PFSK-1 (cell line): Measurements from ENCODE around the gene PAPSS2.

Experiments used
- FOXP2 ChIP-seq: optimal IDR thresholded peaks from 2 replicates; pipeline ENCODE3; 2011; ENCODE audit warnings: borderline replicate concordance, control low read depth, inconsistent platforms; ENCODE audit not compliant: insufficient read depth; ENCODE audit errors: extremely low read length, extremely low read depth
- POLR2AphosphoS5 ChIP-seq: IDR thresholded peaks from 2 replicates; pipeline ENCODE4 v1.6.1; 2012; ENCODE audit warnings: low read depth, mild to moderate bottlenecking, control low read depth, low read length, moderate library complexity
- SIN3A ChIP-seq: IDR thresholded peaks from 2 replicates; pipeline ENCODE4 v1.6.1; 2012; ENCODE audit warnings: mild to moderate bottlenecking, low read length, moderate library complexity, borderline replicate concordance; ENCODE audit not compliant: insufficient read depth
- TAF1 ChIP-seq: IDR thresholded peaks from 2 replicates; pipeline ENCODE4 v1.6.1; 2012; ENCODE audit warnings: low read length, control low read depth, borderline replicate concordance; ENCODE audit not compliant: insufficient read depth
- TF ChIP-seq, protein P1 (sequence below), 2 experiments: IDR thresholded peaks; 2 replicates each; pipeline versions ENCODE4 v1.6.1 to v1.8.0; 2011 to 2012; ENCODE audit warnings: low read depth in 2 of 2, low read length in 2 of 2, control low read depth in 1 of 2, inconsistent platforms in 1 of 2, mild to moderate bottlenecking in 1 of 2, moderate library complexity in 1 of 2; ENCODE audit not compliant: insufficient read depth in 1 of 2

The PAPSS2 gene

DNA sequence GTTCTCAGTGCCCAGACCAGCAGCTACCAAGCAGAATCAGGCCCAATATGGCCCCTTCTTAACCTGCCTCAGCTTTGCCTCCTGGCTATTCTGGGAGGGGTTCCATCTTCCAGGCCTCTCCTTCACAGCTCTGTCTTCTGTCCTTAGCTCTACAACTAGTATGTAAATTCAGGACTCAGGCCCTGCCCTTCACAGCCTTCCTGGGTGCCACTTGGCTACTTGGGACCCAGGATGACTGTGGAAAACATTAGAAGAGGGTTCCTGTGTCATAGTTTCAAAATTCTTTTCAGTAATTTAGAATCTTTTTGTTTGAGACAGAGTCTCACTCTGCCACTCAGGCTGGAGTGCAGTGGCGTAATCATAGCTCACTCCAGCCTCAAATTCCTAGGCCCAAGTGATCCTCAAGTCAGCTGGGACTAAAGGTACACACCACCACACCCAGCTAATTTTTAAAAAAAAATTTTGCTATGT, 33.2 kb upstream of the PAPSS2 start:
- TF ChIP-seq POLR2AphosphoS5 (no peak), SIN3A (no peak), FOXP2 (no peak), TAF1 (no peak)
- TF ChIP-seq, protein P1, sequence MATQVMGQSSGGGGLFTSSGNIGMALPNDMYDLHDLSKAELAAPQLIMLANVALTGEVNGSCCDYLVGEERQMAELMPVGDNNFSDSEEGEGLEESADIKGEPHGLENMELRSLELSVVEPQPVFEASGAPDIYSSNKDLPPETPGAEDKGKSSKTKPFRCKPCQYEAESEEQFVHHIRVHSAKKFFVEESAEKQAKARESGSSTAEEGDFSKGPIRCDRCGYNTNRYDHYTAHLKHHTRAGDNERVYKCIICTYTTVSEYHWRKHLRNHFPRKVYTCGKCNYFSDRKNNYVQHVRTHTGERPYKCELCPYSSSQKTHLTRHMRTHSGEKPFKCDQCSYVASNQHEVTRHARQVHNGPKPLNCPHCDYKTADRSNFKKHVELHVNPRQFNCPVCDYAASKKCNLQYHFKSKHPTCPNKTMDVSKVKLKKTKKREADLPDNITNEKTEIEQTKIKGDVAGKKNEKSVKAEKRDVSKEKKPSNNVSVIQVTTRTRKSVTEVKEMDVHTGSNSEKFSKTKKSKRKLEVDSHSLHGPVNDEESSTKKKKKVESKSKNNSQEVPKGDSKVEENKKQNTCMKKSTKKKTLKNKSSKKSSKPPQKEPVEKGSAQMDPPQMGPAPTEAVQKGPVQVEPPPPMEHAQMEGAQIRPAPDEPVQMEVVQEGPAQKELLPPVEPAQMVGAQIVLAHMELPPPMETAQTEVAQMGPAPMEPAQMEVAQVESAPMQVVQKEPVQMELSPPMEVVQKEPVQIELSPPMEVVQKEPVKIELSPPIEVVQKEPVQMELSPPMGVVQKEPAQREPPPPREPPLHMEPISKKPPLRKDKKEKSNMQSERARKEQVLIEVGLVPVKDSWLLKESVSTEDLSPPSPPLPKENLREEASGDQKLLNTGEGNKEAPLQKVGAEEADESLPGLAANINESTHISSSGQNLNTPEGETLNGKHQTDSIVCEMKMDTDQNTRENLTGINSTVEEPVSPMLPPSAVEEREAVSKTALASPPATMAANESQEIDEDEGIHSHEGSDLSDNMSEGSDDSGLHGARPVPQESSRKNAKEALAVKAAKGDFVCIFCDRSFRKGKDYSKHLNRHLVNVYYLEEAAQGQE (IDR thresholded peaks at IDR 0.05; ENCODE audit: insufficient read depth in 1 of 2, low read depth in 2 of 2, low read length in 2 of 2) = no peak

DNA sequence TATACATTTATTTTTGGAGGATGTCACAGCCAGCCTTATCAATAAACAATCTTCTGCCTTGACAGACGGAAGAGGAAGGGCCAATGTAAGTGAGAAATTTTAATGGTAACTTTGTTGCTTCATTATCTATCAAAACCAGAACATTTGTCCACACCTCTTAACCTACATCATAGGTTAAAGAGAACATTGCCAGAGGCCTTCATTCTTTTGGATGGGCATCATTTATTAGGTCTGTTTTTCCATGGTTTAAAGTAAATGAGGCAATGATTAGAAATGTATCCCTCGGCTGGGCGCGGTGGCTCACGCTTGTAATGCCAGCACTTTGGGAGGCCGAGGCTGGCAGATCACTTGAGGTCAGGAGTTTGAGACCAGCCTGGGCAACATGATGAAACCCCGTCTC, 29.5 kb upstream of the PAPSS2 start:
- TF ChIP-seq, protein P1 (IDR thresholded peaks at IDR 0.05; ENCODE audit: insufficient read depth in 1 of 2, low read depth in 2 of 2, low read length in 2 of 2) = no peak
- TF ChIP-seq TAF1 = no peak
- TF ChIP-seq SIN3A = no peak
- no peak for TF ChIP-seq FOXP2
- no peak for TF ChIP-seq POLR2AphosphoS5

DNA sequence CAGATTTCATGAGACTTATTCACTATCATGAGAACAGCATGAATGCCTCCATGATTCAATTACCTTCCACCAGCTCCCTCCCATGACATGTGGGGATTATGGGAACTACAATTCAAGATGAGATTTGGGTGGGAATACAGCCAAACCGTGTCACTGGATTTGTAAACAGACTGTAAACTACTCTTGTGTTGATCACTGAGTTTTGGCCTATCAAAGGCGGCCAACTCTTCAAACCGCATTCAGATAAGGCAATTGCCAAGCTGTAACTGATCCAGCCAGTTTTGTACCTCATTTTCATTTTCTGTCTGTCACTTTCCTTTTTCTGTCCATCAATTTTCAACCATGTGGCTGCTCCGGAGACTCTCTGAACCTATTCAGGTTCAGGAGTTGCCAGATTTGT, 27.2 kb upstream of the PAPSS2 start:
- no peak for TF ChIP-seq SIN3A
- TF ChIP-seq FOXP2 = no peak
- TF ChIP-seq POLR2AphosphoS5 = no peak
- TF ChIP-seq TAF1 = no peak
- TF ChIP-seq, protein P1 (IDR thresholded peaks at IDR 0.05; ENCODE audit: insufficient read depth in 1 of 2, low read depth in 2 of 2, low read length in 2 of 2) = no peak

DNA sequence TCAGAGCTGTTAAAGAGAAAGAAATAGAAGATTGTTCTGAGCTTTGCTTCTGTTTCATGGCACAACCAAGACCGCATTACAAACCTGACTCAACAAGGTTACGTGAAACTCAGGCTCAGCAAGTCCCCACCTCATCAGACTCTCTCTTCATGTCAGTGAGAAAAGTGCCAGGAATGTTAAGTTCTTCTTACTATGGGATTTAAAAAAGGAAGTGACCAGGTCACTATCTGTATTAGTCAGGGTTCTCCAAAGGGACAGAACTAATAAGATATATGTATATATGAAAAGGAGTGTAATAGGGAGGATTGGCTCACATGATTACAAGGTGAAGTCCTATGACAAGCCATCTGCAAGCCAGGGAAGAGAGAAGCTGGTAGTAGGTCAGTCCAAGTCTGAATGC, 25.4 kb upstream of the PAPSS2 start:
- TF ChIP-seq TAF1 (no peak), SIN3A (no peak)

DNA sequence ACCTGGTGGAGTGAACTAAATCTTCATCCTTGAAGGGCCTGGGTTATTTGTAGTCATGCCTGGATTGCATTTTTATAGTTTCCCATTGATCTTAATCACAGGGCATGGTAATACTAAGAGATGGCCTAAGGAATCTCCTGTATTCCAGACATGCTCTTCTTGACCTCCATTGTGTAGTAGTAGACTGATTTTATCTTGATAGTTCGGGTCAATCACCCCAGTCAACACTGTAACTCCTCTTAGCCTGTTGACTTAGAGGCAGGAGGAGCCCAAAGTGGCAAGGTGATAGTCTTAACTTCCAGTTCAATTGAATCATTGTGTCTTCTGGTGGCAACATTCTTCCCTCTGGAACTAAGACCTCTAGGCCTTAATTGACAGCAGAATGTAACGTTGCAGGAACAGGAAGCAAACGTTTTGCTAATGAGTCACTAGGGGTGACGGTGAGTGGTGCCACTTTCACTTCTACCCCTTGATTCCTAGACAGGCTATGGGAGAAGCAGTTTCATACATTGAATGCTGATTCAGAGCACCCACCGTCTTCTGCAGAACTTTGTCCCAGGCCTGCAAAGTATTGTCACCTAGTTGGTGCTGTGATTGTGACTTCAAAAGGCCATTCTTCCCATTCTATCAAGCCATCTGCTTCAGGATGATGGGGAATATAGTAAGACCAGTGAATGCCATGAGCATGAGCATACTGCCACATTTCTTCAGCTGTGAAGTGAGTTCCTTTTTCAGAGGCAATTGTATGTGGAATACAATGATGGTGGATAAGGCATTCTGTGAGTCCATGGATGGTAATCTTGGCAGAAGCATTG, 24.0 kb upstream of the PAPSS2 start:
- no peak for TF ChIP-seq POLR2AphosphoS5
- TF ChIP-seq TAF1 = no peak
- TF ChIP-seq SIN3A = no peak
- TF ChIP-seq, protein P1 (IDR thresholded peaks at IDR 0.05; ENCODE audit: insufficient read depth in 1 of 2, low read depth in 2 of 2, low read length in 2 of 2) = no peak
- no peak for TF ChIP-seq FOXP2
